ENCODE measurements around the gene PTGER1. TPM values are rescaled to one million over a fixed set of nuclear protein-coding genes. Genes with fewer than 3 reads are reported as not detected.
"Not testable (repeated sequence)": the region's sequence is repeated elsewhere in the genome, so short reads cannot be mapped to it uniquely, and the experiment has no call there.

PTGER1 gene
- total and polyA plus RNA-seq, 2 donors (not counting 1 experiment from before 2014, with no cell fraction given) = 0.27 TPM; not detected in 1

DNA sequence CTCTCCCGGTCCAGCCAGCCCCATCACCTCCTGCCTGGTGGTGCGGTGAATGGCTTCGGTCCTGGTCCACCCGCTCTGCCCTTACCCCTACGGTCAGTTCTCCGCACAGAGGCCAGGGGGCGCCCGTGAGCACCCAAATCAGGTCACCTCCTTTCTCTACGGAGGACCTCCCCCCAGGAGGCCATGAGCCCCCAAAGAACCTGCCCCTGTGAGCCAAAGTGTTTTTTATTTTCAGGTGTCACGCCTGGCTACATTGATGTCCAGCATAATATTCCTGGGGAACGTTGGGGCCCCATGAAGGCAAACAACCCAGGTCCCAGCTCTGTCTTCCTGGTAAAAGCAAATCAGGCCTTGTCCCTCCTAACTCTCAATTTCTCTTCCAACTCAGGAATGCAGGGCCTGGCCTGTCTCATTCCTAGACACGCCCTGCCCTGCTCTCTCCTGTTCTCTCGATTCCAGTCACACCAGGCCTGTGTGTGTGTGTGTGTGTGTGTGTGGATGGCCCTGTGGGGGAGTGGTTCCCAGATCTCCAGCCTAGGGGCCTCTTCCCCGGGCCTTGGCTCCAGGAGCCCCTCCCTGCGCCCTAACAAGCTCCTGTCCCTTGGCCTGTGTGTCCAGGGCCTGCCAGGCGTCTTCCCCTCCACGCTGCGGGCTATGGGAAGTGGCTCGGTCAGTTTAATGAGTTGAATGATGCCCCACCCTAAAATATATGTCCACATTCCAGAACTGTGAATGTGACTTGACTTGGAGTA is 30.5 kb upstream of the PTGER1 start:
- no peak for TF ChIP-seq EZH2 (IDR thresholded peaks at IDR 0.05; ENCODE audit: borderline replicate concordance, insufficient read depth, low read depth, low read length, poor library complexity, severe bottlenecking)
- TF ChIP-seq, protein P1, sequence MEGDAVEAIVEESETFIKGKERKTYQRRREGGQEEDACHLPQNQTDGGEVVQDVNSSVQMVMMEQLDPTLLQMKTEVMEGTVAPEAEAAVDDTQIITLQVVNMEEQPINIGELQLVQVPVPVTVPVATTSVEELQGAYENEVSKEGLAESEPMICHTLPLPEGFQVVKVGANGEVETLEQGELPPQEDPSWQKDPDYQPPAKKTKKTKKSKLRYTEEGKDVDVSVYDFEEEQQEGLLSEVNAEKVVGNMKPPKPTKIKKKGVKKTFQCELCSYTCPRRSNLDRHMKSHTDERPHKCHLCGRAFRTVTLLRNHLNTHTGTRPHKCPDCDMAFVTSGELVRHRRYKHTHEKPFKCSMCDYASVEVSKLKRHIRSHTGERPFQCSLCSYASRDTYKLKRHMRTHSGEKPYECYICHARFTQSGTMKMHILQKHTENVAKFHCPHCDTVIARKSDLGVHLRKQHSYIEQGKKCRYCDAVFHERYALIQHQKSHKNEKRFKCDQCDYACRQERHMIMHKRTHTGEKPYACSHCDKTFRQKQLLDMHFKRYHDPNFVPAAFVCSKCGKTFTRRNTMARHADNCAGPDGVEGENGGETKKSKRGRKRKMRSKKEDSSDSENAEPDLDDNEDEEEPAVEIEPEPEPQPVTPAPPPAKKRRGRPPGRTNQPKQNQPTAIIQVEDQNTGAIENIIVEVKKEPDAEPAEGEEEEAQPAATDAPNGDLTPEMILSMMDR (IDR thresholded peaks at IDR 0.05) = peak; percentile 78
- POLR2A ChIA-PET = no interaction called here
- 16% methylated on average over 11 of the region's 19 CpGs for WGBS (ENCODE audit: insufficient coverage)

DNA sequence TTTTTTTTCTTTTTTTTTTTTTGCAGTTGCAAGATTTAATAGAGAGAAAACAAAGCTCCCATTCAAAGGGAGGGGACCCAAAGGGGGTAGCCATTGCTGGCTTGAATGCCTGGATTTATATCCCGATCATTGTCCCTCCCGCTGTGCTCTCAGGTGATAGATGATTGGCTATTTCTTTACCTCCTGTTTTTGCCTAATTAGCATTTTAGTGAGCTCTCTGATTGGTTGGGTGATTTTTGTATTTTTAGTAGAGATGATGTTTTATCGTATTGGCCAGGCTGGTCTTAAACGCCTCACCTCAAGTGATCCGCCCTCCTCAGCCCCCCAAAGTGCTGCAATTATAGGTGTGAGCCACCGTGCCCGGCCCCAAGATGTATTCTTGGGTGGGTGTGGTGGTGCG is 29.4 kb upstream of the PTGER1 start:
- DNase-seq; H3K36me3 ChIP-seq (replicated peaks in 1 of 2; ENCODE audit: control extremely low read depth in 1 of 2, control insufficient read depth in 1 of 2, extremely low read depth in 1 of 2, insufficient read depth in 2 of 2, low read length in 1 of 2); H3K4me3 ChIP-seq (ENCODE audit: control extremely low read depth in 1 of 5, extremely low read depth in 1 of 5, insufficient read depth in 1 of 5, low read depth in 2 of 5, low read length in 4 of 5); H3K4me2 ChIP-seq (replicated peaks; ENCODE audit: low read depth, low read length, poor library complexity, severe bottlenecking); ATAC-seq (ENCODE audit: low read depth); H3K4me1 ChIP-seq (ENCODE audit: control insufficient read depth in 2 of 2, insufficient read depth in 2 of 2, low read length in 2 of 2); H3K27me3 ChIP-seq (replicated peaks in 1 of 4; ENCODE audit: control extremely low read depth in 1 of 4, control insufficient read depth in 3 of 4, insufficient read depth in 4 of 4, low read length in 3 of 4); H3K9me3 Mint-ChIP-seq (ENCODE audit: insufficient read depth); H4K20me1 ChIP-seq (ENCODE audit: control insufficient read depth, insufficient read depth, low read length, poor library complexity, severe bottlenecking); H3K9me3 ChIP-seq (ENCODE audit: control extremely low read depth in 1 of 3, control insufficient read depth in 2 of 3, insufficient read depth in 1 of 3, low read length in 2 of 3); H2AFZ ChIP-seq (ENCODE audit: insufficient read depth, low read depth, low read length, poor library complexity, severe bottlenecking); H3K27ac ChIP-seq (ENCODE audit: low read length in 2 of 2); H3K4me1 Mint-ChIP-seq; H3K9ac ChIP-seq (ENCODE audit: low read length); H3K4me3 Mint-ChIP-seq; H3K79me2 ChIP-seq (ENCODE audit: control insufficient read depth, insufficient read depth, low read length); H3K27ac Mint-ChIP-seq; intact Hi-C loops (cut with micrococcal nuclease): not testable (repeated sequence)
- H3K27me3 Mint-ChIP-seq = peaks cover 14% of the 10 kb centered on the region
- CTCF ChIA-PET = interaction anchor here (0.6 to 2.3 kb wide), 14 partner anchors 8 to 642 kb away, joined by 3 to 9 read pairs (median 4); partner anchors contain the start of genes DNAJB1 and GIPC1
- 100% methylated on average over 1 of the region's 8 CpGs for WGBS (ENCODE audit: insufficient coverage)
- POLR2A ChIA-PET = interaction anchor here (0.8 kb wide), 1 partner anchor 13 kb away, joined by 5 read pairs; no protein-coding TSS in a partner anchor

More for the DNA sequence above, 30.5 kb upstream of the PTGER1 start:
- no peak overlapping the region for H3K4me3 ChIP-seq (ENCODE audit: control extremely low read depth in 1 of 5, extremely low read depth in 1 of 5, insufficient read depth in 1 of 5, low read depth in 2 of 5, low read length in 4 of 5)
- Mint-ChIP-seq H3K4me3 (no peak overlapping the region), H3K27ac (peak overlapping the region; percentile 1), H3K4me1 (peaks cover 3% of the 10 kb centered on the region), H3K27me3 (peaks cover 14% of the 10 kb centered on the region), H3K9me3 (ENCODE audit: insufficient read depth) (no peaks in the 10 kb centered on the region)
- no peaks in the 10 kb centered on the region for H3K9me3 ChIP-seq (ENCODE audit: control extremely low read depth in 1 of 3, control insufficient read depth in 2 of 3, insufficient read depth in 1 of 3, low read length in 2 of 3)
- intact Hi-C loops (cut with micrococcal nuclease) = loop anchor here (1.0 kb wide), 2 partner anchors 24 to 46 kb away; partner anchors contain the start of gene TECR
- CTCF ChIA-PET = interaction anchor here (0.6 to 2.3 kb wide), 7 partner anchors 8 to 366 kb away, joined by 3 to 9 read pairs (median 6); partner anchors contain the start of gene GIPC1
- no peaks in the 10 kb centered on the region for H3K79me2 ChIP-seq (ENCODE audit: control insufficient read depth, insufficient read depth, low read length)
- DNase-seq (peak; percentile 70), ATAC-seq (ENCODE audit: low read depth) (peak; percentile 81)
- H3K4me2 ChIP-seq (replicated peaks; ENCODE audit: low read depth, low read length, poor library complexity, severe bottlenecking) = no peak overlapping the region
- H3K27me3 ChIP-seq (replicated peaks in 1 of 4; ENCODE audit: control extremely low read depth in 1 of 4, control insufficient read depth in 3 of 4, insufficient read depth in 4 of 4, low read length in 3 of 4) = peaks cover 0 to 4% (median 0%) of the 10 kb centered on the region in 4 experiments
- no peaks in the 10 kb centered on the region for H4K20me1 ChIP-seq (ENCODE audit: control insufficient read depth, insufficient read depth, low read length, poor library complexity, severe bottlenecking)
- H3K4me1 ChIP-seq (ENCODE audit: control insufficient read depth in 2 of 2, insufficient read depth in 2 of 2, low read length in 2 of 2) = no peaks in the 10 kb centered on the region
- no peak overlapping the region for H3K27ac ChIP-seq (ENCODE audit: low read length in 2 of 2)
- no peak overlapping the region for H3K9ac ChIP-seq (ENCODE audit: low read length)
- no peak overlapping the region for H2AFZ ChIP-seq (ENCODE audit: insufficient read depth, low read depth, low read length, poor library complexity, severe bottlenecking)
- H3K36me3 ChIP-seq (replicated peaks in 1 of 2; ENCODE audit: control extremely low read depth in 1 of 2, control insufficient read depth in 1 of 2, extremely low read depth in 1 of 2, insufficient read depth in 2 of 2, low read length in 1 of 2) = no peaks in the 10 kb centered on the region
